HepG2 (cell line): ENCODE data around the gene EGFL8. TPM values are rescaled to one million over a fixed set of nuclear protein-coding genes. Genes with fewer than 3 reads are reported as not detected.
A peak's percentile ranks its signal among the peaks of the same experiment; 100 is the strongest.

Source experiments
- HDAC2 ChIP-seq: sonication (generic); formaldehyde crosslinking; IDR thresholded peaks from 2 replicates; pipeline ENCODE4 v1.4.0; 2020; ENCODE audit warnings: missing genetic modification reagents
- HNRNPH1 ChIP-seq: fragments of 200-400 bp; formaldehyde crosslinking; optimal IDR thresholded peaks from 2 replicates; pipeline ENCODE3; 2017; ENCODE audit warnings: mild to moderate bottlenecking, low read depth, low read length
- MED8 ChIP-seq: sonication (generic); formaldehyde crosslinking; IDR thresholded peaks from 2 replicates; pipeline ENCODE4 v1.8.1; 2023; ENCODE audit warnings: mild to moderate bottlenecking, missing genetic modification reagents; ENCODE audit not compliant: insufficient replicate concordance
- PAXIP1 ChIP-seq: sonication (generic); formaldehyde crosslinking; conservative IDR thresholded peaks from 2 replicates; pipeline ENCODE4 v1.4.0; 2020; ENCODE audit warnings: mild to moderate bottlenecking, missing genetic modification reagents, moderate library complexity
- SIX1 ChIP-seq: sonication (generic); formaldehyde crosslinking; IDR thresholded peaks from 2 replicates; pipeline ENCODE4 v1.4.0; 2020; ENCODE audit warnings: missing genetic modification reagents, borderline replicate concordance
- THYN1 ChIP-seq: sonication (generic); formaldehyde crosslinking; IDR thresholded peaks from 2 replicates; pipeline ENCODE4 v1.8.1; 2023; ENCODE audit warnings: low read depth, mild to moderate bottlenecking, moderate library complexity, missing genetic modification reagents, borderline replicate concordance
- ZFP62 ChIP-seq: sonication (generic); formaldehyde crosslinking; IDR thresholded peaks from 2 replicates; pipeline ENCODE4 v1.4.0; 2020; ENCODE audit warnings: missing genetic modification reagents
- ZNF335 ChIP-seq: sonication (generic); formaldehyde crosslinking; IDR thresholded peaks from 2 replicates; pipeline ENCODE4 v1.4.0; 2020; ENCODE audit warnings: missing genetic modification reagents
- ZNF34 ChIP-seq: sonication (generic); formaldehyde crosslinking; IDR thresholded peaks from 2 replicates; pipeline ENCODE4 v1.4.0; 2020; ENCODE audit warnings: mild to moderate bottlenecking, missing genetic modification reagents, borderline replicate concordance
- polyA plus RNA-seq, 8 experiments: library from polyadenylated mRNA; depleted of rRNA in 3 of 8; stranded (reverse) in 7 of 8; unstranded in 1 of 8; fragments of >200 nt; fragmentation: Illumina TruSeq in 4 of 8; extraction: Trizol in 4 of 8; gene quantifications; 2 replicates each; pipeline versions ENCODE4 v1.2.1 to v1.2.3, GENCODE V29; 2011 to 2016; ENCODE audit warnings: low read depth in 4 of 8, missing spikeins in 1 of 8, mixed read lengths in 1 of 8; ENCODE audit not compliant: insufficient read depth in 1 of 8
- total RNA-seq, 5 experiments: library from RNA; depleted of rRNA; stranded (reverse); fragments of >200 nt; fragmentation: Illumina TruSeq; extraction: Trizol; gene quantifications; 2 replicates each; pipeline ENCODE4 v1.2.3, GENCODE V29; 2016; ENCODE audit warnings: low read depth in 1 of 5
- TF ChIP-seq, protein P1 (sequence below): sonication (generic); formaldehyde crosslinking; IDR thresholded peaks from 2 replicates; pipeline ENCODE4 v1.4.0; 2020; ENCODE audit warnings: missing genetic modification reagents, borderline replicate concordance
- TF ChIP-seq, protein P2 (sequence below): sonication (generic); formaldehyde crosslinking; IDR thresholded peaks from 2 replicates; pipeline ENCODE4 v1.9.0; 2022; ENCODE audit warnings: missing genetic modification reagents, mild to moderate bottlenecking, borderline replicate concordance

EGFL8 gene
- total and polyA plus RNA-seq, 2 of the 13 experiments (the other 11 are each of a cell fraction or from before 2014, with no cell fraction given) = 10.0 to 11.5 TPM

- TF ChIP-seq PAXIP1 (CRISPR knock-in tag) (peak; percentile 66), MED8 (CRISPR knock-in tag) (no peak), THYN1 (CRISPR knock-in tag) (no peak), ZFP62 (CRISPR knock-in tag) (no peak), ZNF335 (CRISPR knock-in tag) (no peak), HNRNPH1 (peak; percentile 92), ZNF34 (CRISPR knock-in tag) (peak; percentile 56; the same call in 1 of the 2 replicates), HDAC2 (CRISPR knock-in tag) (peak; percentile 47; the same call in 1 of the 2 replicates), SIX1 (CRISPR knock-in tag) (peak; percentile 41; the same call in 1 of the 2 replicates)
- TF ChIP-seq, protein P1, sequence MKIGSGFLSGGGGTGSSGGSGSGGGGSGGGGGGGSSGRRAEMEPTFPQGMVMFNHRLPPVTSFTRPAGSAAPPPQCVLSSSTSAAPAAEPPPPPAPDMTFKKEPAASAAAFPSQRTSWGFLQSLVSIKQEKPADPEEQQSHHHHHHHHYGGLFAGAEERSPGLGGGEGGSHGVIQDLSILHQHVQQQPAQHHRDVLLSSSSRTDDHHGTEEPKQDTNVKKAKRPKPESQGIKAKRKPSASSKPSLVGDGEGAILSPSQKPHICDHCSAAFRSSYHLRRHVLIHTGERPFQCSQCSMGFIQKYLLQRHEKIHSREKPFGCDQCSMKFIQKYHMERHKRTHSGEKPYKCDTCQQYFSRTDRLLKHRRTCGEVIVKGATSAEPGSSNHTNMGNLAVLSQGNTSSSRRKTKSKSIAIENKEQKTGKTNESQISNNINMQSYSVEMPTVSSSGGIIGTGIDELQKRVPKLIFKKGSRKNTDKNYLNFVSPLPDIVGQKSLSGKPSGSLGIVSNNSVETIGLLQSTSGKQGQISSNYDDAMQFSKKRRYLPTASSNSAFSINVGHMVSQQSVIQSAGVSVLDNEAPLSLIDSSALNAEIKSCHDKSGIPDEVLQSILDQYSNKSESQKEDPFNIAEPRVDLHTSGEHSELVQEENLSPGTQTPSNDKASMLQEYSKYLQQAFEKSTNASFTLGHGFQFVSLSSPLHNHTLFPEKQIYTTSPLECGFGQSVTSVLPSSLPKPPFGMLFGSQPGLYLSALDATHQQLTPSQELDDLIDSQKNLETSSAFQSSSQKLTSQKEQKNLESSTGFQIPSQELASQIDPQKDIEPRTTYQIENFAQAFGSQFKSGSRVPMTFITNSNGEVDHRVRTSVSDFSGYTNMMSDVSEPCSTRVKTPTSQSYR (CRISPR knock-in tag) = peak; percentile 93
- TF ChIP-seq, protein P2, sequence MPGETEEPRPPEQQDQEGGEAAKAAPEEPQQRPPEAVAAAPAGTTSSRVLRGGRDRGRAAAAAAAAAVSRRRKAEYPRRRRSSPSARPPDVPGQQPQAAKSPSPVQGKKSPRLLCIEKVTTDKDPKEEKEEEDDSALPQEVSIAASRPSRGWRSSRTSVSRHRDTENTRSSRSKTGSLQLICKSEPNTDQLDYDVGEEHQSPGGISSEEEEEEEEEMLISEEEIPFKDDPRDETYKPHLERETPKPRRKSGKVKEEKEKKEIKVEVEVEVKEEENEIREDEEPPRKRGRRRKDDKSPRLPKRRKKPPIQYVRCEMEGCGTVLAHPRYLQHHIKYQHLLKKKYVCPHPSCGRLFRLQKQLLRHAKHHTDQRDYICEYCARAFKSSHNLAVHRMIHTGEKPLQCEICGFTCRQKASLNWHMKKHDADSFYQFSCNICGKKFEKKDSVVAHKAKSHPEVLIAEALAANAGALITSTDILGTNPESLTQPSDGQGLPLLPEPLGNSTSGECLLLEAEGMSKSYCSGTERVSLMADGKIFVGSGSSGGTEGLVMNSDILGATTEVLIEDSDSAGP (CRISPR knock-in tag) = no peak; the same call in 1 of the 2 replicates
These were observed 25.9 kb downstream of the EGFL8 start, which contains the start of gene PBX2 (continued) for GRCh38 chr6:32190054-32190851.
